Upper lobe of left lung (tissue), 6 donors: Measurements from ENCODE around the gene TOR4A. TPM values are rescaled to one million over a fixed set of nuclear protein-coding genes. Genes with fewer than 3 reads are reported as not detected.

ENCODE experiments used
- ATAC-seq, 2 donors: fragments of 200-7000 bp; cut with Tn5 transposase; one replicate each; pipeline ENCODE4 v1.9.1; 2022; ENCODE audit warnings: mild to moderate bottlenecking in 2 of 2, moderate library complexity in 2 of 2; ENCODE audit not compliant: low FRiP score in 2 of 2
- DNase-seq, 2 donors: peaks; one replicate each; pipeline ENCODE4 v3.0.0-alpha.2; 2019 to 2020
- H3K27ac ChIP-seq, 4 donors: fragments of 200-600 bp; sonication (generic); one replicate each; pipeline ENCODE4 v1.5.1; 2016 to 2019
- H3K27me3 ChIP-seq, 4 donors: fragments of 200-600 bp; sonication (generic); one replicate each; pipeline ENCODE4 v1.5.1; 2017 to 2019
- H3K36me3 ChIP-seq, 4 donors: fragments of 200-600 bp; sonication (generic); one replicate each; pipeline ENCODE4 v1.5.1; 2016 to 2019
- H3K4me1 ChIP-seq, 4 donors: fragments of 200-600 bp; sonication (generic); one replicate each; pipeline ENCODE4 v1.5.1; 2018 to 2019
- H3K4me3 ChIP-seq, 4 donors: fragments of 200-600 bp; sonication (generic); one replicate each; pipeline ENCODE4 v1.5.1; 2017 to 2019; ENCODE audit warnings: mild to moderate bottlenecking in 2 of 4, moderate library complexity in 1 of 4
- H3K9me3 ChIP-seq, 4 donors: fragments of 200-600 bp; sonication (generic); one replicate each; pipeline ENCODE4 v1.5.1; 2018 to 2019
- EP300 ChIP-seq, 4 donors: sonication (generic); formaldehyde crosslinking; IDR thresholded peaks; one replicate each; pipeline ENCODE4 v1.5.1; 2017; ENCODE audit warnings: antibody characterized with exemption in 4 of 4, control low read depth in 2 of 4
- POLR2A ChIP-seq, 4 donors: fragments of 450-650 bp; IDR thresholded peaks; one replicate each; pipeline ENCODE4 v1.5.1; 2016 to 2017; ENCODE audit warnings: antibody characterized with exemption in 4 of 4, mild to moderate bottlenecking in 2 of 4
- POLR2AphosphoS5 ChIP-seq, 2 donors: sonication (generic); formaldehyde crosslinking; IDR thresholded peaks; one replicate each; pipeline ENCODE4 v1.5.1; 2017; ENCODE audit warnings: antibody characterized with exemption in 2 of 2
- WGBS, 2 donors: methylation state at CpG; one replicate each; pipeline ENCODE4 v1.1.5; 2017 to 2018; 5-methylcytosine and 5-hydroxymethylcytosine counted together
- total RNA-seq, 6 donors: library from RNA; depleted of rRNA in 4 of 6; stranded (reverse); fragments of >200 nt in 4 of 6; gene quantifications; one replicate each; pipeline versions ENCODE4 v1.1.0 to v1.2.1, GENCODE V29; 2016 to 2021
- TF ChIP-seq, protein P1 (sequence below), 6 experiments: fragments of 450-650 bp in 4 of 6; fragments of 200-600 bp in 2 of 6; sonication (generic) in 2 of 6; IDR thresholded peaks; one replicate each; pipeline ENCODE4 v1.5.1; 2016 to 2019; ENCODE audit warnings: antibody characterized with exemption in 6 of 6
- donor health status: DM: no; HTN: no; CAD: no; lungs with moderate emphysema.
- donor health status: DM: no; HTN: yes; CAD: no; lungs with severe emphysema.

Gene TOR4A
- total RNA-seq, 6 donors from 2014 or later: 31.5 to 62.6 (median 39.2) TPM

DNA sequence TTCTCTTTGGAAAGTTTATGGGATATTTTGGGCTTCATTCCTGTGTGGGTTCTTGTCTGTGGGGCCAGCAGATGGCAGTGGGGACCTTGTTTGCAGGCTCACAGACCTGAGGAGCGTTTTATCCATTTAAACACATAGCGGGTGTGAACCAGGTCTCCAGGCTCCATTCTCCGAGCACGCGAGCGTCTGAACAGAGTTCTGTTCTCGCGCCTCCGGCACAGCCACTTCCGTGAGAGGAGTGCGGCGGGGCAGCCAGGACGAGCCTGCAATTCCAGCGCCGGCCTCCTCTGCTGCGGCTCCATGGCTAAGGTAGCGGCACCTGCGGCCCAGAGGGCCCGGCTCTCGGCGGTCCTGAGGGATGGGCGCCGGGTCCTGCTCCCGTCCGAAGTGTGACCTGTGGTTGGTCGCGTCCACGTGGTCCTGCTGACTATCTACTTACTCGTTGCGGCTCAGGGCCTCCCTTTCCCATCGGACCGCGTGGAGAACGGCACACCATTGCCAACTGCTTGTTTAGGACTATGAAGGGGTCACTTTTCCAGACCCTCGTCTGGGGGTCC, 17.2 kb downstream of the TOR4A start:
- Histone ChIP-seq H3K9me3 (no peaks in the 10 kb centered on the region), H3K4me1 (peaks cover 27 to 62% (median 44%) of the 10 kb centered on the region in 4 donors), H3K36me3 (no peaks in the 10 kb centered on the region), H3K4me3 (peak overlapping the region in 2 of 4 donors; percentile 46 to 52), H3K27ac (peak overlapping the region; percentile 7 to 91 (median 86)), H3K27me3 (peaks cover 0 to 18% (median 9%) of the 10 kb centered on the region in 4 donors)
- 42 to 51% methylated on average over 10 to 33 of the region's 35 CpGs for WGBS, 2 donors
- no peak for ATAC-seq
- peak in 1 of 2 donors; percentile 79 for DNase-seq
- no peak for TF ChIP-seq EP300 (IDR thresholded peaks at IDR 0.05)
- TF ChIP-seq POLR2A (IDR thresholded peaks at IDR 0.05): no peak
- TF ChIP-seq, protein P1, sequence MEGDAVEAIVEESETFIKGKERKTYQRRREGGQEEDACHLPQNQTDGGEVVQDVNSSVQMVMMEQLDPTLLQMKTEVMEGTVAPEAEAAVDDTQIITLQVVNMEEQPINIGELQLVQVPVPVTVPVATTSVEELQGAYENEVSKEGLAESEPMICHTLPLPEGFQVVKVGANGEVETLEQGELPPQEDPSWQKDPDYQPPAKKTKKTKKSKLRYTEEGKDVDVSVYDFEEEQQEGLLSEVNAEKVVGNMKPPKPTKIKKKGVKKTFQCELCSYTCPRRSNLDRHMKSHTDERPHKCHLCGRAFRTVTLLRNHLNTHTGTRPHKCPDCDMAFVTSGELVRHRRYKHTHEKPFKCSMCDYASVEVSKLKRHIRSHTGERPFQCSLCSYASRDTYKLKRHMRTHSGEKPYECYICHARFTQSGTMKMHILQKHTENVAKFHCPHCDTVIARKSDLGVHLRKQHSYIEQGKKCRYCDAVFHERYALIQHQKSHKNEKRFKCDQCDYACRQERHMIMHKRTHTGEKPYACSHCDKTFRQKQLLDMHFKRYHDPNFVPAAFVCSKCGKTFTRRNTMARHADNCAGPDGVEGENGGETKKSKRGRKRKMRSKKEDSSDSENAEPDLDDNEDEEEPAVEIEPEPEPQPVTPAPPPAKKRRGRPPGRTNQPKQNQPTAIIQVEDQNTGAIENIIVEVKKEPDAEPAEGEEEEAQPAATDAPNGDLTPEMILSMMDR (IDR thresholded peaks at IDR 0.05): no peak
- TF ChIP-seq POLR2AphosphoS5 (IDR thresholded peaks at IDR 0.05): no peak

DNA sequence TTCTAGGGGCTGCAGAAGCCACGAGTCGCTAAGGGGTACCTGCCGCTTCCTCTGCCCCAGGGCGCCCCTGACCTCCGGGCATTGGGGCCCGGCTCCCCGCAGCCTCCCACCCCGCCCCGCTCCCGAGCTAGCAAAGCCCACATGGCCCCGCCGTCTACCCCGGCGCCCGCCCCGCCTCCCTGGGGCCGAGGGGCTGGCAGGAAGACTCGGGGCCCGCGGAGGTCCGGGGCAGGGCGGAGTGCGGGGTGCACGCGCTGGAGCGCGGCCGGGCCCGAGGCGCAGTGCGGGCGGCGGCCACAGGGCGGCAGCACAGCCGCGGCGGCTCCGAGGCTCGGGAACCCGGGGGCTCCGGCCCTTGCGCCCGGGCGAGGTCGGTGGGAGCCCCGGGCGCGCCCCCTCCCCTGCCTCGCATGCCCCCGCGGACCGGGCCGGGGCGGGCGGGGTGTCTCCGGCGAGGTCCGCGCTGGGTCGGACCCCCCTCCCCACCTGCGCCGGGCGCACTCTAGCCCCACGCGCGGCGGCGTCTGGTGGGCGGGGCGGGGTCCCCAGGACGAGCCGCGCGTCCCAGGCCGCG, 17.8 kb downstream of the TOR4A start:
- no peaks in the 10 kb centered on the region for H3K36me3 ChIP-seq
- WGBS, 2 donors: 3% methylated on average over 6 of the region's 76 CpGs; no CpG with 5 or more reads in 1 of the 2 donors
- no peak for TF ChIP-seq POLR2A (IDR thresholded peaks at IDR 0.05)
- TF ChIP-seq, protein P1 (IDR thresholded peaks at IDR 0.05): peak; percentile 90 to 96 (median 95)
- H3K27me3 ChIP-seq: peaks cover 0 to 23% (median 9%) of the 10 kb centered on the region in 4 donors
- peak overlapping the region; percentile 82 to 91 (median 88) for H3K27ac ChIP-seq
- ATAC-seq (peak in 1 of 2 donors; percentile 83), DNase-seq (peak in 1 of 2 donors; percentile 93)
- H3K4me3 ChIP-seq: peak overlapping the region in 3 of 4 donors; percentile 46 to 52 (median 52)
- no peaks in the 10 kb centered on the region for H3K9me3 ChIP-seq
- H3K4me1 ChIP-seq: peaks cover 27 to 67% (median 48%) of the 10 kb centered on the region in 4 donors

DNA sequence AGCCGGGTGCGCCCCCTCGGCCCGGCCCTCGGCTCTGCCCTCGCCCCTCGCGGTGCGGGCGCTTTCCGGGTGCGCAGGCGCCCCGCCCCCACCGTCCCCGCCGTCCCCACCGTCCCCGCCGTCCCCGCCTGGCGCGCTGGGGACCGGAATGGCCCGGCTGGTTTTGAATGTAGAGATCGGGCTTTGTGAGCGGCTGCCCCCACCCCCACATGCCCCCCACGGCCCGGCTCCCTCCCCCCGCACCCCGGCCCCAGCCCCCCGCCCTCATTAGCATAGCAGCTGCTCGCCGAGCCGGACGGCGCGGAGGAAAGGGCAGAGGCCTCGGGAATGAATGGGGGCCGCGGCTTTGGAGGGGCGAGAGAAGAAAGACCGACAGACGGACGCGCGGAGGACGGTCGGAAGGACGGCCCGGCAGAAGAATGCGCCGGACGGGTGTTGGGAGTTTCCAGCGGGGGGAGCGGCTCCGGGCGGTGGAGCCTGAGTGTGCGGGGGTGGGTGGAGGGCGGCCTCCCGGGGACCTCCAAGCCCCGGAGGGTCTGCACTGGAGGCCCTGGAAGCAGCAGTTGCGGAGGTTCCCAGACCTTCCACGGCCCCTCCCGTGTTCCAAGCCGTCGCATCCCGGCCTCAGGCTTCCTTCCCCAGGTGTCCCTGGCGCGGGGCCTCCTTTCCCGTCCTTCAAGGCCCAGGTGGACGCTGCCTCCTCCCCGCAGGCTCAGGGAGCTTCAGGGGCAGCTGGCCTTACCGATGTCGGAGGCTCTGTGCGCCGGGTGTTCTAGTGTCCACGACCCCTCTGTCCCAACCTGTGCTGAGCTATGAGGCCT, 18.5 kb downstream of the TOR4A start:
- Histone ChIP-seq H3K27me3 (peaks cover 0 to 26% (median 9%) of the 10 kb centered on the region in 4 donors), H3K36me3 (no peaks in the 10 kb centered on the region), H3K4me3 (peak overlapping the region; percentile 2 to 52 (median 49)), H3K4me1 (peaks cover 34 to 74% (median 55%) of the 10 kb centered on the region in 4 donors), H3K9me3 (no peaks in the 10 kb centered on the region), H3K27ac (peak overlapping the region; percentile 82 to 91 (median 88))
- DNase-seq (peak in 1 of 2 donors; percentile 82), ATAC-seq (no peak)
- TF ChIP-seq POLR2AphosphoS5 (IDR thresholded peaks at IDR 0.05): no peak
- TF ChIP-seq POLR2A (IDR thresholded peaks at IDR 0.05): no peak
- TF ChIP-seq, protein P1 (IDR thresholded peaks at IDR 0.05): no peak
- no peak for TF ChIP-seq EP300 (IDR thresholded peaks at IDR 0.05)
- WGBS, 2 donors: 10 to 25% methylated on average over 5 to 69 of the region's 78 CpGs

DNA sequence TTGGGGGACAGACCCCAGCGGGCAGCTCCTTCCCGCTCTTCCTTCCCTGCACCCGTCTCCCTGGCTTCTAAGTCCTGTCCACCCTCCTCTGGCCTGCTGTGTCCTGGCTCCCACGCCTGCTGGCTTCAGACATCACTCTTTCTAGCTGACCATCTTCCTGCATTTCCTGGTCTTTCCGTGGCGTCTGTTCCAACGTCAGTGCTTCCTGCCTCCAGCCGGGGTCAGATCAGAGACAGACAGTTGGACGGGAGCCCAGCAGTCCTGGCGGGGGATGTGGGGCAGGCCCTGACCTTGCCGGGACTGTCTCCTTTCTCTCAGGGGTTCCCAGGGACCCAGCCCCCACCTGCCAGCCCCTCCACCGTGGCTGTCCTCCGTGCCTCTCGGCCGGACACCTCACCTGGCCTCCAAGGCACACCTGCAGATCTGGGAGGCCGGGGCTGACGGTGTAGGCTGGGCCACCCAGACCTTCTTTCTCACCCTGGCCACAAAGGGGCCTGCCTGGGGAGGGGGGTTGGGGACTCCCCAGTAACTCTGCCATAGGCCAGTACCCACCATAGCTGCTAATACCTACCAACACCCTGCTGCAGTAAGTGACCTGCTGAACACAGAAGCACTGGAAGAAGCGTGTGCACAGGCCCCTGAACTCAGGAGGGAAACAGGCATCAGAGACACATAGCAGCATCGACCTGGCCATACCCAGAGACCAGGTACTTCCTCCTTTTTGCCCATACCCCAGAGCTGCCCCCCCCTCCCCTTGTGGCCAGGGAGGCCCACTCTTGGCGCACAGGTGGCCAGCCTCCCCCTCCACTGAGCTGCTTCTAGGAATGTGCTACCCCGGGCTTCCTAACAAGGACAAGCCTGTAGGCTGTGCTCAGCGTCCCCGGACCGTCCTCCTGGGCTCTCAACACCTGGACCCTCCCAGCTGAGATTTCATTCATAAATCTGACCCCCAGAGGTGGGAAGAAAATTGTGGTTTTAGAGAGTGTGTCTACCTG, 19.4 kb downstream of the TOR4A start:
- H3K4me3 ChIP-seq: peak overlapping the region; percentile 2 to 52 (median 49)
- peak; percentile 16 to 24 for ATAC-seq
- WGBS, 2 donors: 47% methylated on average over 12 to 23 of the region's 24 CpGs
- H3K27me3 ChIP-seq: peaks cover 0 to 26% (median 9%) of the 10 kb centered on the region in 4 donors
- no peaks in the 10 kb centered on the region for H3K36me3 ChIP-seq
- H3K9me3 ChIP-seq: no peaks in the 10 kb centered on the region
- H3K27ac ChIP-seq: peak overlapping the region; percentile 82 to 91 (median 88)
- peak in 1 of 2 donors; percentile 72 for DNase-seq
- H3K4me1 ChIP-seq: peaks cover 40 to 81% (median 60%) of the 10 kb centered on the region in 4 donors
- peak; percentile 87 to 91 for TF ChIP-seq POLR2AphosphoS5 (IDR thresholded peaks at IDR 0.05)
- TF ChIP-seq, protein P1 (IDR thresholded peaks at IDR 0.05): peak in 1 of 6 experiments; percentile 19
- TF ChIP-seq EP300 (IDR thresholded peaks at IDR 0.05): peak in 1 of 4 donors; percentile 34
- TF ChIP-seq POLR2A (IDR thresholded peaks at IDR 0.05): no peak
